Activated gamma-delta T cell treated with Interleukin-2 at 50 U/mL for 16 hours (primary cell): Measurements from ENCODE around the gene CSNK1E.

Source experiments
- DNase-seq: peaks from one replicate; pipeline ENCODE4 v3.0.0-alpha.2; 2020

Gene CSNK1E

GRCh38 chr22:38305471-38306448, 11.5 kb downstream of the CSNK1E start:
- peak; percentile 31 for DNase-seq

DNA sequence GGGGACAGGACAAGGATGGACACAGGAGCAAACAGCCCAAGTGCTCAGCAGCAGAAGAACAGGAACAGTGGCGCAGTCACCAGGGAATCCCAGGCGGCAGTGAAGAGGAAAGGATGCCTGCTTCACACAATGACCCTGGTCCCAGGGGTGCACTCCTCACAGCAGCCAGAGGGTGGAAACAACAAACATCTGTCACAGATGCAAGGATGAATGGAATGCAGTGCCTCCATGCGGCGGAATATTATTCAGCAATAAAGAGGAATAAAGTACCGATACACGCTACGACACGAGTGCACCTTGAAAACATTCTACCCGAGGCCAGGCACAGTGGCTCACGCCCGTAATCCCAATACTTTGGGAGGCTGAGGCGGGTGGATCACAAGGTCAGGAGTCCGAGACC, 12.7 kb downstream of the CSNK1E start:
- no peak for DNase-seq

- DNase-seq = no peak
These were observed 13.3 kb downstream of the CSNK1E start for GRCh38 chr22:38303974-38304373.

- no peak for DNase-seq
These were observed 14.3 kb downstream of the CSNK1E start for GRCh38 chr22:38302906-38303305.

DNA sequence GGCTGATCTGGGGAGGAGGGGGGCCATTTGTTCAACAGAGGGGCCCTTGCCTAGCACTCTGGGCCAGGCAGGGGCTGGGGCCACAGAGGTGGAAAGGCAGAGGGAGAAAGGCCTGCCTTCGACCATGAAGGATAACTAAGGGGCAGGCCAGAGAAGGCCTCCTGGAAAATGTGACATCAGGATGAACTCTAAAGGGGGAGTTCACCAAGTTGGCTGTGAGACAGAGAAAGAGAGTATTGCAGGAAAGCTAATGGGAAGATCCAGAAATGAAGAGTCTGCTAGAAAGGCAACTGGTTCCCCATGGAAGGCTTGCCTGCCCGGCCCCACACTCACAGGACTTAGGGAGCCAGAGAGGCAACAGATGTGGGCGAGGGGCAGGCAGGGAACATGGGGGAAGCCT, 16.3 kb downstream of the CSNK1E start:
- no peak for DNase-seq

DNA sequence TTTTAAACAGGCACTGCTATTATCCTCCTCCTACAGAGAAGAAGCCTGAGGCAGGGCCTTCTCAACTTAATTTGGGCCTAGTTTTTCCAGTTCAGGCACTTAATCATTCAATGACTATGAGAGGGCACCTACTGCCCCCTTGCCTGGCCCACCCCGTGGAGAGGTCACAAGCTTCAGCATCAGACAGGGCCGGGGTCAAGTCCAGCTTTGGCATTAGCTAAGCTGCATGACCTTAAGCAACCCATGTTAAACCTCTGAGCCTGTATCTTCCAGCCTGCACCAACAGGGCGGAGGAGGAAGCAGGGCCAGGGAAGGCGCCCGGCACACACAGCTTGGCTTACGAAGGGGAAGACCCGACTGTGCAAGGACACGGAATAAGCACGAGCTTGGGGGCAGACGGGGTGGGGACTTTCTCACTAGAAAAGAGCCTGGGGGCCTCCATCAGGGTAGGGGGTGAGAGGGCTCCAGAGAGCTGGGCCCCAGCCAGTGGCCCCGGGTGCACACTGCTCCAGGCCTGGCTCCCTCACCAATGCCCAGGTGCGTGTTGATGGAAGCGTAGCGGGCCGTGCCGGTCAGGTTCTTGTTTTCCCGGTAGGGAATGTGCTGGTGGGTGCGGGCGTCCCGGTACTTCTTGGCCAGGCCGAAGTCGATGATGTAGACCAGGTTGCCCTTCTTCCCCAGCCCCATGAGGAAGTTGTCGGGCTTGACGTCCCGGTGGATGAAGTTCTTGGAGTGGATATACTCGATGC, 16.9 kb downstream of the CSNK1E start:
- DNase-seq = no peak

DNA sequence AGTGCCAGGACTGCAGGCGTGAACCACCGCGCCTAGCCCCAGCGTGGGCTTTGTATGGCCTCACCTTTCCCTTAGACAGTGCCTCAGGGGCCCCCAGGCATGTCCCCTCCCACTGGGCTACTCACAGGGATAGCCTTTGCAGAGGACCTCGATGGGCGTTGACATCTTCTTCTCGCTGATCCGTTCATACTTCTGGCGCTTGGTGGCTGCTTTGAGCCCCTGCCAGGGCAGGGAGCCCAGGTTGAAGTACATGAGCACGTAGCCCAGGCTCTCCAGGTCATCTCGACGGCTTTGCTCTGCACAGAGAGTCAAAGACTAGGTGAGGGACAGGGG, 17.5 kb downstream of the CSNK1E start:
- no peak for DNase-seq

- DNase-seq = peak; percentile 36
These were observed 18.8 kb downstream of the CSNK1E start for GRCh38 chr22:38298312-38299005.

DNA sequence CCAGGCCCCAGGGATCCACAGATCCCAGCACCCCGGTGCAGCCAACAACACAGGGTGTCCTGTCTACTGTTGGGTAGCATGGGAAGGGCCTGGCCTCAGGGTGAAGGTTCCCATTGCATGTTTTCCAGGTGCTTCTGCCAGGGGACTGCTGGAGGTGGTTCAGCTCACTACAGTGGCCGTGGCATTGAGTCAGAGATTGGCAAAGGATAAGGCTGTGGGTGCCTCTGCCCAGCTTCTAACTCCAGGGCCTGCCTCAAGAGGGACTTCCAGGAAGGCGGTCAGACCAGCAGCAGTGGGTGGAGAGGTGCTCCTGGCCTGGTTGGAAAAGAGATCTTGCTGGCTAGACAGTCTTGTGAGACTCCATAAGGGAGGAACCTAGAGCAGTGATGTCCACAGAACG, 20.9 kb downstream of the CSNK1E start:
- DNase-seq = no peak

GRCh38 chr22:38295863-38296262, 21.4 kb downstream of the CSNK1E start:
- DNase-seq = no peak

DNA sequence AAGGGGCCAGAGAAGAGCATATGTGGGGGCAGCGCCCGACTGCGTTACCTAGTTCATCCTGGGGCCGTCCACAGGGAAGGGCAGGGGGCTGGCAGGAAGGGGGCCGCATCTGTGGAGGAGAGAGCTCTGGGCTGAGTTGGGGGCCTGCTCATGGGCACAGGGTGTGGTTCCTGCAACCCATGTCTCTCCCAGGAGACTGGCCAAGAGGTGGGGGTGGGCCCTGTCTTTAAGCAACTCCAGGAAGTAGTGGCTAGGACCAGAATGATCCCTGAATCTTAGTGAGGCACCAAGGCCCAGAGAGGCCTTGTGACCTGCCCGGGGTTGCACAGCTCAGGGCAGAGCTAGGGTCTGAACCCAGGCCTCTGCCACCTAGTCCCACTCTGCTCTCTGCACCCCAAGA, 21.9 kb downstream of the CSNK1E start:
- DNase-seq = no peak

GRCh38 chr22:38294193-38294592, 23.0 kb downstream of the CSNK1E start:
- DNase-seq = no peak

- DNase-seq = no peak
These were observed 24.5 kb downstream of the CSNK1E start for GRCh38 chr22:38292694-38293093.

GRCh38 chr22:38291201-38291777, 25.9 kb downstream of the CSNK1E start:
- no peak for DNase-seq

DNA sequence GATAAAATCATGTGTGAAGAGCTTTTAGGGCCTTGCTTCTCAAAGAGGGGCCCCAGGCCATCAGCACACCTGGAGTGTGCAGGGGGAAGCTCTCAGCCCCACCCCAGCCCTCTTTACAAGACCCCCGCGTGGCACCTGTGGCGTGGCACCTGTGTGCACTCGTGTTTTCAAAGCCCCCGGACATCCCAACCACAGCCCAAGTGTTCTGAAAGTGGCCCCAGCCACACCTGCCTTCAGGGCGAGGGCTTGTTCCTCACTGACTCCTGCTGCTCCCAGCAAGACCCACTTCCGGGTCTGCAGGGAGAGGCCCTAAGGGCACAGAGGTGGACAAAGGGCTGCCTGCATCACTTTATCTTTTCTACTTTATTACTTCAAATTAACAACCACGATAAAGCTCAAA, 26.9 kb downstream of the CSNK1E start:
- DNase-seq = no peak

GRCh38 chr22:38289583-38290082, 27.6 kb downstream of the CSNK1E start:
- DNase-seq = no peak

DNA sequence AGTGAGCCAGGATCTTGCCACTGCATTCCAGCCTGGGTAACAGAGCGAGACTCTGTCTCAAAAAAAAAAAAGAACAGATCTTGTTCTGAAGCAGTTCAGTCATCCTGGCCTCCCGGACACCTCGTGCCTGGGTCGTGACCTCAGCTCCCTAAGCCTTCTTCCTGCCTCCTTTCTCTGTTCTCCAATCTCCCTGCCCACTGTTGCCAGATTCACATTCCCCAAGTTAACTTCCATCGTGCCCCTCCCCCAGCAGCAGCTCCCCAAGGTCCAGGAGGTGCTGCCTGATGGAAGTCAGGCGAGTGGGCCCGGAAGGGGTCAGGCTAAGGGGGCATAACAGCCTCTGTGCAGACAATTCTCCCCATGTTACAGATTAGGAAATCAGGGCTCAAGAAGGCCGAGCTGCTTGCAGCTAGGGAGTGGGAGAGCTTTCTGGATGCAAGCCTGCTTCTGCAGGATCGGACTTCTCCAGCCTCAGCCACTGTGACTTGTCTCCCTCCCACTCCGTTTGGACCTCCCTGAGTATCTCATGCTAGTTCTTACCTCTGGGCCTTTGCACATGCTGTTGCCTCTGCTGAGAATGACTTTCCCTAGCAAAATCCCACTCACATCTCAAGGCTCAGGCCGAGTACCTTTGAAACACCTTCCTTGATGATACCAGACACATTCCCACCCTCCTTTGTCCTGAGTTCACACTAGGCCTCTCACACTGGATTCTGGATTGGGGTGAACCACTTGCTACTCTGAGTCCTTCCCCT, 30.1 kb downstream of the CSNK1E start:
- no peak for DNase-seq

GRCh38 chr22:38285018-38285417, 32.2 kb downstream of the CSNK1E start:
- no peak for DNase-seq

GRCh38 chr22:38284042-38284402, 33.2 kb downstream of the CSNK1E start:
- no peak for DNase-seq

GRCh38 chr22:38282397-38282796, 34.8 kb downstream of the CSNK1E start:
- no peak for DNase-seq

- no peak for DNase-seq
These were observed 41.1 kb downstream of the CSNK1E start for GRCh38 chr22:38276166-38276565.

- DNase-seq = no peak
These were observed 44.0 kb downstream of the CSNK1E start for GRCh38 chr22:38273135-38273826.
